Liver (tissue), 2 donors: ENCODE measurements around the gene VWA2.

Experiments
- CTCF ChIP-seq: fragments of 150-350 bp; IDR thresholded peaks from 2 replicates; pipeline ENCODE4 v1.5.1; 2017; ENCODE audit warnings: improper control_type of control experiment, low read depth, low read length; ENCODE audit not compliant: missing input control
- MAX ChIP-seq: IDR thresholded peaks from 2 replicates; pipeline ENCODE4 v1.6.1; 2016; ENCODE audit warnings: antibody characterized with exemption
- YY1 ChIP-seq: IDR thresholded peaks from 2 replicates; pipeline ENCODE4 v1.6.1; 2016; ENCODE audit warnings: antibody characterized with exemption, mild to moderate bottlenecking
- ZBTB33 ChIP-seq: IDR thresholded peaks from 2 replicates; pipeline ENCODE4 v1.6.1; 2016; ENCODE audit warnings: antibody characterized with exemption
- donor health status: healthy.

GRCh38 chr10:114239117-114239993, at the start of gene VWA2:
- TF ChIP-seq YY1 (no peak), MAX (no peak), CTCF (no peak), ZBTB33 (no peak)
